ENCODE measurements around the gene ARL14EP.

GRCh38 chr11:30284836-30285235 lies 38.1 kb upstream of the ARL14EP start:
- TF ChIP-seq POLR2A (IDR thresholded peaks at IDR 0.05; ENCODE audit: low read length) (no peak), NFE2L2 (conservative IDR thresholded peaks at IDR 0.05; ENCODE audit: low read length) (no peak), ZNF302 (CRISPR knock-in tag; IDR thresholded peaks at IDR 0.05) (no peak), ZFP36 (IDR thresholded peaks at IDR 0.05; ENCODE audit: borderline replicate concordance, partially characterized antibody) (no peak)
- TF ChIP-seq, protein P1, sequence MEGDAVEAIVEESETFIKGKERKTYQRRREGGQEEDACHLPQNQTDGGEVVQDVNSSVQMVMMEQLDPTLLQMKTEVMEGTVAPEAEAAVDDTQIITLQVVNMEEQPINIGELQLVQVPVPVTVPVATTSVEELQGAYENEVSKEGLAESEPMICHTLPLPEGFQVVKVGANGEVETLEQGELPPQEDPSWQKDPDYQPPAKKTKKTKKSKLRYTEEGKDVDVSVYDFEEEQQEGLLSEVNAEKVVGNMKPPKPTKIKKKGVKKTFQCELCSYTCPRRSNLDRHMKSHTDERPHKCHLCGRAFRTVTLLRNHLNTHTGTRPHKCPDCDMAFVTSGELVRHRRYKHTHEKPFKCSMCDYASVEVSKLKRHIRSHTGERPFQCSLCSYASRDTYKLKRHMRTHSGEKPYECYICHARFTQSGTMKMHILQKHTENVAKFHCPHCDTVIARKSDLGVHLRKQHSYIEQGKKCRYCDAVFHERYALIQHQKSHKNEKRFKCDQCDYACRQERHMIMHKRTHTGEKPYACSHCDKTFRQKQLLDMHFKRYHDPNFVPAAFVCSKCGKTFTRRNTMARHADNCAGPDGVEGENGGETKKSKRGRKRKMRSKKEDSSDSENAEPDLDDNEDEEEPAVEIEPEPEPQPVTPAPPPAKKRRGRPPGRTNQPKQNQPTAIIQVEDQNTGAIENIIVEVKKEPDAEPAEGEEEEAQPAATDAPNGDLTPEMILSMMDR (IDR thresholded peaks at IDR 0.05) = no peak
- TF ChIP-seq, protein P2, sequence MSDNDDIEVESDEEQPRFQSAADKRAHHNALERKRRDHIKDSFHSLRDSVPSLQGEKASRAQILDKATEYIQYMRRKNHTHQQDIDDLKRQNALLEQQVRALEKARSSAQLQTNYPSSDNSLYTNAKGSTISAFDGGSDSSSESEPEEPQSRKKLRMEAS (IDR thresholded peaks at IDR 0.05) = no peak
